BE2C (cell line): ENCODE results near the gene MSH2. TPM values are rescaled to one million over a fixed set of nuclear protein-coding genes. Genes with fewer than 3 reads are reported as not detected.

ENCODE experiments used
- DNase-seq: peaks from one replicate; pipeline ENCODE4 v3.0.0-alpha.2; 2020
- H3K27me3 ChIP-seq: fragments of 250-450 bp; sonication (Bioruptor Pico); 2 replicates; pipeline ENCODE4 v1.5.1; 2020; ENCODE audit warnings: mild to moderate bottlenecking
- H3K36me3 ChIP-seq: fragments of 250-450 bp; sonication (Bioruptor Pico); 2 replicates; pipeline ENCODE4 v1.5.1; 2020; ENCODE audit warnings: mild to moderate bottlenecking
- H3K4me1 ChIP-seq: fragments of 250-450 bp; sonication (Bioruptor Pico); 2 replicates; pipeline ENCODE4 v1.5.1; 2020
- H3K4me3 ChIP-seq: 2 replicates; pipeline ENCODE4 v1.5.1; 2011; ENCODE audit warnings: low read depth, low read length
- H3K9me3 ChIP-seq: fragments of 250-450 bp; sonication (Bioruptor Pico); 2 replicates; pipeline ENCODE4 v1.5.1; 2020
- polyA plus RNA-seq: library from polyadenylated mRNA; unstranded; fragments of >200 nt; gene quantifications from one replicate; pipeline ENCODE4 v1.2.1, GENCODE V29; 2012; ENCODE audit warnings: low read depth, missing spikeins; ENCODE audit not compliant: insufficient read length, insufficient read depth
- TF ChIP-seq, protein P1 (sequence below): IDR thresholded peaks from 2 replicates; pipeline ENCODE4 v1.5.1; 2012; ENCODE audit warnings: mild to moderate bottlenecking, low read depth, low read length

MSH2 gene
- 19.9 TPM for polyA plus RNA-seq

DNA sequence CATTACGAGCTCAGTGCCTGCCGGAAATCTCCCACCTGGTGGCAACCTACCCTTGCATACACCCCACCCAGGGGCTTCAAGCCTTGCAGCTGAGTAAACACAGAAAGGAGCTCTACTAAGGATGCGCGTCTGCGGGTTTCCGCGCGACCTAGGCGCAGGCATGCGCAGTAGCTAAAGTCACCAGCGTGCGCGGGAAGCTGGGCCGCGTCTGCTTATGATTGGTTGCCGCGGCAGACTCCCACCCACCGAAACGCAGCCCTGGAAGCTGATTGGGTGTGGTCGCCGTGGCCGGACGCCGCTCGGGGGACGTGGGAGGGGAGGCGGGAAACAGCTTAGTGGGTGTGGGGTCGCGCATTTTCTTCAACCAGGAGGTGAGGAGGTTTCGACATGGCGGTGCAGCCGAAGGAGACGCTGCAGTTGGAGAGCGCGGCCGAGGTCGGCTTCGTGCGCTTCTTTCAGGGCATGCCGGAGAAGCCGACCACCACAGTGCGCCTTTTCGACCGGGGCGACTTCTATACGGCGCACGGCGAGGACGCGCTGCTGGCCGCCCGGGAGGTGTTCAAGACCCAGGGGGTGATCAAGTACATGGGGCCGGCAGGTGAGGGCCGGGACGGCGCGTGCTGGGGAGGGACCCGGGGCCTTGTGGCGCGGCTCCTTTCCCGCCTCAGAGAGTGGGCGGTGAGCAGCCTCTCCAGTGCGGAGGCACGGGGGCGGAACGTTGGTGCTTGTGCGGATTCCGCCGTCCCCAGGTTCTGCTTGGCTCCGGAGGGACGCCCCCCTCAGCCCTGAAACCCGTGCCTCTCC lies at the start of gene MSH2:
Gene MSH2, plus strand, starts transcription at position 352 of the 804 bp plus-strand sequence. Its CDS starts 36 bp downstream, at position 388.
- Histone ChIP-seq H3K4me1 (no peaks in the 10 kb centered on the region), H3K27me3 (no peaks in the 10 kb centered on the region), H3K36me3 (peaks cover 8% of the 10 kb centered on the region), H3K4me3 (peak within 1 kb of the TSS; percentile 79), H3K9me3 (no peaks in the 10 kb centered on the region)
- TF ChIP-seq, protein P1, sequence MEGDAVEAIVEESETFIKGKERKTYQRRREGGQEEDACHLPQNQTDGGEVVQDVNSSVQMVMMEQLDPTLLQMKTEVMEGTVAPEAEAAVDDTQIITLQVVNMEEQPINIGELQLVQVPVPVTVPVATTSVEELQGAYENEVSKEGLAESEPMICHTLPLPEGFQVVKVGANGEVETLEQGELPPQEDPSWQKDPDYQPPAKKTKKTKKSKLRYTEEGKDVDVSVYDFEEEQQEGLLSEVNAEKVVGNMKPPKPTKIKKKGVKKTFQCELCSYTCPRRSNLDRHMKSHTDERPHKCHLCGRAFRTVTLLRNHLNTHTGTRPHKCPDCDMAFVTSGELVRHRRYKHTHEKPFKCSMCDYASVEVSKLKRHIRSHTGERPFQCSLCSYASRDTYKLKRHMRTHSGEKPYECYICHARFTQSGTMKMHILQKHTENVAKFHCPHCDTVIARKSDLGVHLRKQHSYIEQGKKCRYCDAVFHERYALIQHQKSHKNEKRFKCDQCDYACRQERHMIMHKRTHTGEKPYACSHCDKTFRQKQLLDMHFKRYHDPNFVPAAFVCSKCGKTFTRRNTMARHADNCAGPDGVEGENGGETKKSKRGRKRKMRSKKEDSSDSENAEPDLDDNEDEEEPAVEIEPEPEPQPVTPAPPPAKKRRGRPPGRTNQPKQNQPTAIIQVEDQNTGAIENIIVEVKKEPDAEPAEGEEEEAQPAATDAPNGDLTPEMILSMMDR: no peak
- peak; percentile 97 for DNase-seq

DNA sequence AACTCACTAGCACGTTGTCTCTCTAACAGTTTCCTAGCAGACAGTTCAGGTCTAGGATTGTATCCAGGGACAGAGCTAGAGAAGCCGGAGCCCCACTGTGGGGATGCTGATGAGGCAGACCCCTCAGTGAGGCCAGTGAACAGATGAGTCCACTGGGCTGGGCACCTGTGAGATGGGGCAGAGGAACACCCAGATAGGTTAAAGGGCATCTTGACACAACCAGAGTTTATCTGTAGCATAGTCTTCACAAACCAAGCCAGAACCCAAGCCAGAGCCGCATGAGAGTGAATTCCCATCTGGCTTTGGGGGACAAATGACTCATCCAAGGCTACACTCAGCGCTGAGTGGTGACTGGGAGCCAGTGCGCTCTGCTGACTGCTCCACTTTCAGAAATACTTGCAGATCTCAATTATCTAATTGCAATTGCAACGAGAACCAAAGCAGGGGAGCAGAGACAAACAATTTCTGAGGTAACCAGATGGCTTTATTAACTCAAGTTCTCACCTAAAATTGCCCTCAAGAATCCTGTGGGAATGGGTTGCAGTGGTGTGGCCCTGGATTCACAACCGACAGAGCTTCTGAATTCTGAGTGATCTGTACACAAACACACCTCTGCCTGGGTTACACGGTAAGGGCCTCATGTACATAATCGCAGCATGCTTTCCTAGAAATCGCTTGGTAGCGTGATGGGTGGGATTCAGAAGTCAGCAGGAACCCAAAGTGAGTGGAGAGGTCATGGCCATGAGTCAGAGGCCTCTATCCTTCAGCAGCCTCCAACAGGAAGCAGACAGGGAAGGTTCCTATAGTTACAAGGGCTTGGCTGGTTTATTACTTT lies 48.7 kb upstream of the MSH2 start:
- no peaks in the 10 kb centered on the region for H3K9me3 ChIP-seq
- peaks cover 9% of the 10 kb centered on the region; the same call in 1 of the 2 replicates for H3K4me1 ChIP-seq
- H3K27me3 ChIP-seq: no peaks in the 10 kb centered on the region
- TF ChIP-seq, protein P1: no peak
- H3K4me3 ChIP-seq: no peak overlapping the region
- no peaks in the 10 kb centered on the region for H3K36me3 ChIP-seq
- DNase-seq: peak; percentile 31

- Histone ChIP-seq H3K36me3 (no peaks in the 10 kb centered on the region), H3K4me3 (no peak overlapping the region), H3K4me1 (peaks cover 9% of the 10 kb centered on the region; the same call in 1 of the 2 replicates), H3K9me3 (no peaks in the 10 kb centered on the region), H3K27me3 (no peaks in the 10 kb centered on the region)
- TF ChIP-seq, protein P1: no peak
- DNase-seq: no peak
Observed at GRCh38 chr2:47354848-47355204, 48.1 kb upstream of the MSH2 start.

DNA sequence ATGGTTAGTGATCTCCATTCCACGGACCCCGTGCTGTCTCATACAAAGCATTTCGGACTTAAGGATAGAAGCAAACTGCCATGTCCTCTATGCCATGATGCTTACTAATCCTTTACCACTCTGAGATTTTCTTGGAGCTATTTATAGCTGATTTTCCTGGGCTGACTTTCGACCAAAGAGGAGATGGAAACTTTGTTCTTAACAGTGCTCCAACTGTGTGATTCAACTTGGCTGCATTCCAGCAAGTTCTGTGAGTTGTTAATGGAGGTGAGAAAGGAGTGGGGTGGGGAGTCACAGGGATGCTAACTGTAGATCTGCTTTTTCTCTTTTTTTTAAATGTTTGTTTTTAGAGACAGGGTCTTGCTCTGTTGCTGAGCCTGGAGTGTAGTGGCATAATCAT lies 45.5 kb upstream of the MSH2 start:
- DNase-seq: no peak
- Histone ChIP-seq H3K27me3 (no peaks in the 10 kb centered on the region), H3K36me3 (no peaks in the 10 kb centered on the region), H3K4me3 (no peak overlapping the region), H3K4me1 (peaks cover 9% of the 10 kb centered on the region; the same call in 1 of the 2 replicates), H3K9me3 (no peaks in the 10 kb centered on the region)
- TF ChIP-seq, protein P1: no peak

GRCh38 chr2:47359375-47359868 lies 43.5 kb upstream of the MSH2 start:
- no peak overlapping the region for H3K4me3 ChIP-seq
- no peaks in the 10 kb centered on the region for H3K27me3 ChIP-seq
- DNase-seq: no peak
- TF ChIP-seq, protein P1: no peak
- H3K36me3 ChIP-seq: no peaks in the 10 kb centered on the region
- no peaks in the 10 kb centered on the region for H3K9me3 ChIP-seq
- peaks cover 8% of the 10 kb centered on the region; the same call in 1 of the 2 replicates for H3K4me1 ChIP-seq
